K562 (cell line): ENCODE results near the gene LTBP1.

Experiments used
- CBX3 ChIP-seq, 2 experiments: IDR thresholded peaks; 1 replicate in 1 of 2; 2 replicates in 1 of 2; pipeline ENCODE4 v1.6.1; 2012; ENCODE audit warnings: inconsistent platforms in 2 of 2, low read length in 2 of 2, borderline replicate concordance in 1 of 2, control low read depth in 1 of 2
- CTCF ChIP-seq, 3 experiments: IDR thresholded peaks in 2 of 3; conservative IDR thresholded peaks in 1 of 3; 2 replicates each; pipeline ENCODE4 v1.5.1; 2011 to 2012; ENCODE audit warnings: low read length in 3 of 3, mild to moderate bottlenecking in 3 of 3, control low read depth in 2 of 3, improper control_type of control experiment in 1 of 3, inconsistent platforms in 1 of 3, low read depth in 1 of 3, mixed read lengths in 1 of 3, moderate library complexity in 1 of 3; ENCODE audit not compliant: insufficient read depth in 2 of 3
- ELF1 ChIP-seq: fragments of 200-800 bp; sonication (Bioruptor generic); IDR thresholded peaks from 2 replicates; pipeline ENCODE4 v1.6.1; 2016; ENCODE audit warnings: missing genetic modification characterization, missing compliant biosample characterization
- HDAC2 ChIP-seq: fragments of 450-650 bp; IDR thresholded peaks from 2 replicates; pipeline ENCODE4 v1.6.1; 2016; ENCODE audit warnings: mild to moderate bottlenecking
- HNRNPUL1 ChIP-seq: fragments of 200-400 bp; formaldehyde crosslinking; IDR thresholded peaks from 2 replicates; pipeline ENCODE4 v1.6.1; 2017; ENCODE audit warnings: low read length
- JUND ChIP-seq, 2 experiments: IDR thresholded peaks; 2 replicates in 1 of 2; 3 replicates in 1 of 2; pipeline ENCODE4 v1.6.1; 2011; ENCODE audit warnings: borderline replicate concordance in 2 of 2, low read depth in 2 of 2, low read length in 2 of 2, improper control_type of control experiment in 1 of 2, missing biosample characterization in 1 of 2, missing genetic modification characterization in 1 of 2, missing genetic modification reagents in 1 of 2
- MTA3 ChIP-seq: fragments of 450-650 bp; formaldehyde crosslinking; IDR thresholded peaks from 2 replicates; pipeline ENCODE4 v1.6.1; 2017; ENCODE audit warnings: mild to moderate bottlenecking, borderline replicate concordance
- SMAD3 ChIP-seq: fragments of 450-650 bp; formaldehyde crosslinking; conservative IDR thresholded peaks from 2 replicates; pipeline ENCODE4 v1.4.0; 2020; ENCODE audit warnings: mild to moderate bottlenecking
- SP2 ChIP-seq: IDR thresholded peaks from 2 replicates; pipeline ENCODE4 v1.6.1; 2011; ENCODE audit warnings: mild to moderate bottlenecking, low read depth, low read length, moderate library complexity; ENCODE audit not compliant: poor library complexity, severe bottlenecking; ENCODE audit errors: extremely low read depth
- TCF7 ChIP-seq: sonication (generic); IDR thresholded peaks from 2 replicates; pipeline ENCODE4 v1.6.1; 2016; ENCODE audit warnings: antibody characterized with exemption, borderline replicate concordance
- TCF7L2 ChIP-seq: fragments of 150-350 bp; IDR thresholded peaks from 2 replicates; pipeline ENCODE4 v1.6.1; 2016; ENCODE audit warnings: low read depth, mild to moderate bottlenecking, low read length, moderate library complexity
- TEAD2 ChIP-seq: fragments of 450-650 bp; IDR thresholded peaks from 2 replicates; pipeline ENCODE4 v1.6.1; 2016; ENCODE audit warnings: missing genetic modification characterization, control low read depth, missing compliant biosample characterization
- ZNF518B ChIP-seq: fragments of 250-450 bp; sonication (Bioruptor Pico); IDR thresholded peaks from 2 replicates; pipeline ENCODE4 v1.5.0; 2021; ENCODE audit warnings: mild to moderate bottlenecking, moderate library complexity
- TF ChIP-seq, protein P1 (sequence below): sonication (generic); formaldehyde crosslinking; IDR thresholded peaks from 2 replicates; pipeline ENCODE4 v1.8.1; 2022; ENCODE audit warnings: missing genetic modification reagents

DNA sequence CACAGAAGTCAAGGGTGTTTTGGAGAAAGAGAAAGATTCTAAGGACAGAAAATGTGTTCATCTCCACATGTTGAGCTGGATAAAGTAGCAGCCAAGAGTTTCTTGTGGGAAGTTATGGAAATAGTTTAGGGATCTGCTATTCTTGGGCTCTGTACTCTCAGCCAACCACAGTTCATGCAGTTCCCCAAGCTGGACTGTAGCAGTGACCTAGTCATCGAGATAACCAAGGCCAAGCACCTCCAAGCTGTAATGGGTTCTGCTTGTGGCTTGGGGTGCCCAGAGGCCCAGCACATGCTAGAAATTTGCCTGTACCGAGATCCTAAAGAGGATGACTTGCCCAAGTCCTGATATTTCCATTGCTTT is 437.8 kb downstream of the LTBP1 start:
- TF ChIP-seq SMAD3 (CRISPR knock-in tag) (no peak), TEAD2 (no peak), HNRNPUL1 (no peak), MTA3 (no peak), ELF1 (tag) (no peak), TCF7 (no peak), ZNF518B (CRISPR knock-in tag) (no peak), HDAC2 (no peak), TCF7L2 (no peak), CBX3 (IDR thresholded peaks at IDR 0.05; ENCODE audit: borderline replicate concordance in 1 of 2, low read length in 2 of 2) (no peak), JUND (IDR thresholded peaks at IDR 0.05; ENCODE audit: borderline replicate concordance, low read depth, low read length) (no peak), JUND (tag; IDR thresholded peaks at IDR 0.05; ENCODE audit: borderline replicate concordance, low read depth, low read length) (no peak), SP2 (no peak), CTCF (IDR thresholded peaks at IDR 0.05 in 2 of 3, conservative IDR thresholded peaks at IDR 0.05 in 1 of 3; ENCODE audit: insufficient read depth in 2 of 3, low read depth in 1 of 3, low read length in 3 of 3) (no peak)
- TF ChIP-seq, protein P1, sequence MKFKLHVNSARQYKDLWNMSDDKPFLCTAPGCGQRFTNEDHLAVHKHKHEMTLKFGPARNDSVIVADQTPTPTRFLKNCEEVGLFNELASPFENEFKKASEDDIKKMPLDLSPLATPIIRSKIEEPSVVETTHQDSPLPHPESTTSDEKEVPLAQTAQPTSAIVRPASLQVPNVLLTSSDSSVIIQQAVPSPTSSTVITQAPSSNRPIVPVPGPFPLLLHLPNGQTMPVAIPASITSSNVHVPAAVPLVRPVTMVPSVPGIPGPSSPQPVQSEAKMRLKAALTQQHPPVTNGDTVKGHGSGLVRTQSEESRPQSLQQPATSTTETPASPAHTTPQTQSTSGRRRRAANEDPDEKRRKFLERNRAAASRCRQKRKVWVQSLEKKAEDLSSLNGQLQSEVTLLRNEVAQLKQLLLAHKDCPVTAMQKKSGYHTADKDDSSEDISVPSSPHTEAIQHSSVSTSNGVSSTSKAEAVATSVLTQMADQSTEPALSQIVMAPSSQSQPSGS (CRISPR knock-in tag), result no peak
